ENCODE data around the gene SCAI.

SCAI gene

DNA sequence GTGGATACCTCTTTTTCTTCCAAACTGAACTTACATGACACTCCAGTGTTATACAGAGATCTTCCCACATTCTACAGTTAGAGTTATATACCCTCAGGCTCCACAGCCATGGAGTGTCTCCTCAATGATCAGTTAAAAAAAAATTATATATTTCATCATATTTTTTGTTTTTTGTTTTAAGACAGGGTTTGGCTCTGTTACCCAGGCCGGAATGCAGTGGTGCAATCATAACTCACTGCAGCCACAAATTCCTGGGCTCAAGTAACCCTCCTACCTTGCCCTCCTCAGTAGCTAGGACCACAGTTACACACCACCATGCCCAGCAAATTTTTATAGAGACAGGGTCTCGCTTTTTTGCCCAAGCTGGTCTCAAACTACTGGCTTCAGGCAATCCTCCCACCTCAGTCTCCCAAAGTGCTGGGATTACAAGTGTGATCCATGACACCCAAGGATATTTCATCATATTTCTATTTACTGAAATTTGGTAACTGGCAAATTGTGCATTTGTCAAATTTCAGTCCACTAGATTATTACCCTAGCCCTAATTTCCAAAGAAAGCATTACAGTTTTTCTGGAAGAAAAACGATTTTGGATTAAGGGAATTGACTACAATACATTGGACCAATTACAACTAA is 18.1 kb upstream of the SCAI start:
- TF ChIP-seq, protein P1, sequence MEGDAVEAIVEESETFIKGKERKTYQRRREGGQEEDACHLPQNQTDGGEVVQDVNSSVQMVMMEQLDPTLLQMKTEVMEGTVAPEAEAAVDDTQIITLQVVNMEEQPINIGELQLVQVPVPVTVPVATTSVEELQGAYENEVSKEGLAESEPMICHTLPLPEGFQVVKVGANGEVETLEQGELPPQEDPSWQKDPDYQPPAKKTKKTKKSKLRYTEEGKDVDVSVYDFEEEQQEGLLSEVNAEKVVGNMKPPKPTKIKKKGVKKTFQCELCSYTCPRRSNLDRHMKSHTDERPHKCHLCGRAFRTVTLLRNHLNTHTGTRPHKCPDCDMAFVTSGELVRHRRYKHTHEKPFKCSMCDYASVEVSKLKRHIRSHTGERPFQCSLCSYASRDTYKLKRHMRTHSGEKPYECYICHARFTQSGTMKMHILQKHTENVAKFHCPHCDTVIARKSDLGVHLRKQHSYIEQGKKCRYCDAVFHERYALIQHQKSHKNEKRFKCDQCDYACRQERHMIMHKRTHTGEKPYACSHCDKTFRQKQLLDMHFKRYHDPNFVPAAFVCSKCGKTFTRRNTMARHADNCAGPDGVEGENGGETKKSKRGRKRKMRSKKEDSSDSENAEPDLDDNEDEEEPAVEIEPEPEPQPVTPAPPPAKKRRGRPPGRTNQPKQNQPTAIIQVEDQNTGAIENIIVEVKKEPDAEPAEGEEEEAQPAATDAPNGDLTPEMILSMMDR (IDR thresholded peaks at IDR 0.05; ENCODE audit: control insufficient read depth, insufficient read depth, low read depth, low read length, missing control alignments): no peak
- no peak overlapping the region for H3K4me3 ChIP-seq (ENCODE audit: control insufficient read depth, low read depth, low read length)
- DNase-seq (ENCODE audit: low read depth): no peak

DNA sequence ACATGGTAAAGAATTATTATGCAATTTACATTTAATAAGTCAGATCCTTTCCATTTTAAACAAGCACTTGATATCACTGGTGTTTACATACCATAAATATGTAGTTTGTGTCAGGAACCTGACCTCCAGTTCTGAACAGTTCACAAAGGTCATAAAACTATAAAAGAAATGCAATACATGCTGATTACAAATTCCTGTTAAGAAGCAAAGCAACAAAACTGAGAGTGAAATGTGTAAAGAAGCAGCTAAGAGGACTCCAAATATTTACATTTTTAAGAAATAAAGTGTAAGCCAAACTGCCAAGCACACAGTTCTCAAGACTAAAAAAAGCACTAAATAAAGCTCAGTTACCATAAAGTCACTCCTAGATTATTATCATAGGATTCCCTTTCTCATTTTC is 17.4 kb upstream of the SCAI start:
- no peak overlapping the region for H3K4me3 ChIP-seq (ENCODE audit: control insufficient read depth, low read depth, low read length)
- no peak for DNase-seq (ENCODE audit: low read depth)
- TF ChIP-seq, protein P1 (IDR thresholded peaks at IDR 0.05; ENCODE audit: control insufficient read depth, insufficient read depth, low read depth, low read length, missing control alignments): no peak

DNA sequence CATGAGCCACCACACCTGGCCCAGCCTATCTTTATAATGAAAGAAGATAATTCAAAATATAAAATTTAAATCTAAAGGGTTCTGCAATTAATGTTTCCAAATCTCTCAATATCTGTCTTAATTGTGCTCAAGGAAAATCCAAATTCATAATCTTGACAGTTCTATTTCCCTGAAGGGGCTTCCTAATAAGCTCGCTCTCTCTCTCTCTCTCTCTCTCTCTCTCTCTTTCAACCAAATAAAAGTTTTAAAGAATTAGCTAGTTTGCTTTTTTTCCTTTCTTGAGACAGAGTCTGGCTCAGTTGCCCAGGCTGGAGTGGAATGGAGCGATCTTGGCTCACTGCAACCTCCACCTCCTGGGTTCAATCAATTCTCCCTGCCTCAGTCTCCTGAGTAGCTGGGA is 13.2 kb upstream of the SCAI start:
- no peak overlapping the region for H3K4me3 ChIP-seq (ENCODE audit: control insufficient read depth, low read depth, low read length)
- DNase-seq (ENCODE audit: low read depth): no peak
- TF ChIP-seq, protein P1 (IDR thresholded peaks at IDR 0.05; ENCODE audit: control insufficient read depth, insufficient read depth, low read depth, low read length, missing control alignments): no peak

DNA sequence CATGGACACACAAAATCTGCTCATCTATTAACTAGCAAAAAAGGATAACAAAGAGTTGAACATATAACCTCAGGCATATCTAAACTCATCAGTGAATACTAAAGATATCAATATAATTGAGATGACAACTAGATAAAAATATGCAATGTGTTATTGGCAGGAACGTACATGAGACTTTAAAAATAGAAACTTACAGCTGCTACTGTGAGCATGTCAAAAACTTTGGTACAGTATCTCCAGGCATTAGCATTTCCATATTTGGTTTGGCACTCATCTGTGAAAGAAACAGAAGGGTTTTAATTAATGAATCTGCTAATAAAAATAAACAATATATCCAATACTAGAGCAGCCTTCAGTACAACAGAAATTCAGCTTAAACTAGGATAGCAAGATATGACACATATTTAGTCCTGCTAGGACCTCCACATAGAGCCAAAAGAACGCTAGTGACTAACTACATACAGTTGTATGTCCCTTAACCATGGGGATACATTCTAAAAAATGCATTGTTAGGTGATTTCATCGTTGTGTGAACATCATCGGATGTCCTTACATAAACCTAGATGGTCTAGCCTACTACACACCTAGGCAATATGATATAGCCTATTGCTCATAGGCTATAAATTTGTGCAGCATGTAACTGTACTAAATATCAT is 10.5 kb upstream of the SCAI start:
- H3K4me3 ChIP-seq (ENCODE audit: control insufficient read depth, low read depth, low read length): no peak overlapping the region
- TF ChIP-seq, protein P1 (IDR thresholded peaks at IDR 0.05; ENCODE audit: control insufficient read depth, insufficient read depth, low read depth, low read length, missing control alignments): no peak
- DNase-seq (ENCODE audit: low read depth): no peak

DNA sequence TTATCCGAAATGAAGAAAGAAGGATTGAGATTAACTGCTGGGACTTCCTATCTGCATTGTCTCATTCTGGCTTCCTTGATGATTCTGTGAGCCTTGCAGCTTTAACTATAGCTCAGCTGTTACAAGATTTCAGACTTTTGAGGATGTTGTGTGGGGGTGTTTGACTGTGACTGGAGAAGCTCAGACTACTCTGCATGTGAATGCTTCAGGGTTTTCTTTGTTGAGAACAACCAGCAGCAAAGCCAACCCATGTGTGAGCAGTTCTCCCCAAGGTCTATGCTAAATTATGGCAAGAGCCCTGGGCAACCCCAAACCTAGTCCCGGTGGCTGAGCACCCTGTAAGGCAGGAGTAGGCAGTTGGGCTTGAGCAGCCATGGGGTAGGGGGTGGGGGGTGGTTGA is 8.4 kb upstream of the SCAI start:
- H3K4me3 ChIP-seq (ENCODE audit: control insufficient read depth, low read depth, low read length): no peak overlapping the region
- no peak for DNase-seq (ENCODE audit: low read depth)
- TF ChIP-seq, protein P1 (IDR thresholded peaks at IDR 0.05; ENCODE audit: control insufficient read depth, insufficient read depth, low read depth, low read length, missing control alignments): no peak

DNA sequence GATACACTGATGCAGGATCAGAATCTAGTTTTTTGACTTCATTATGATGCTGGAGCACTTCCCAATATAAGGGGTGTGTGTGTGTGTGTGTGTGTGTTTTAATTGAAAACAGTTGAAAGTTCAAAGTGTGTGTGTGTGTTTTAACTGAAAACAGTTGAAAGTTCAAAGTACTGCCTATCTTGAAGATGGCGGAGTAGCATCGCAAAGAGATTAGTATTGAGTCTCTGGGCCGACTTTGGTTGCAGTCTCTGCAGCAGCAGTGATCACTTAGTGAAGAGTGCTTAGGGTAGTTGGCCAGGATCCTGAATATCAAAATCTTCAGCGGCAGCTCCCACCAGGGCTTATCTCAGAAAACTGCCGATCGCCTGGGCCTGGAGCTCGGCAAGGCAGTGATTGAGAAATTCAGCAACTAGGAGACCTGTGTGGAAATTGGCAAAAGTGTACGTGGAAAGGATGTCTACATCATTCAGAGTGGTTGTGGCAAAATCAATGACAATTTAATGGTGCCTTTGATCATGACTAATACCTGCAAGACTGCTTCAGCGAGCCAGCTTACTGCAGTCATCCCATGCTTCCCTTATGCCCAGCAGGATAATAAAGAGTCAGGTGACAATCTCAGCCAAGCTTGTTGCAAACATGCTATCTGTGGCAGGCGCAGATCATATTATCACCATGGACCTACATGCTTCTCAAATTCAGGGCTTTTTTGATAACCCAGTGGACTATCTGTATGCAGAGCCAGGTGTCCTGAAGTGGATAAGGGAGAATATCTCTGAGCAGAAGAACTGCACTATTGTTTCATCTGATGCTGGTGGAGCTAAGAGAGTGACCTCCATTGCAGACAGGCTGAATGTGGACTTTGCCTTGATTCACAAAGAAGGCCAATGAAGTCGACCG is 7.3 kb upstream of the SCAI start:
- H3K4me3 ChIP-seq (ENCODE audit: control insufficient read depth, low read depth, low read length): no peak overlapping the region
- DNase-seq (ENCODE audit: low read depth): no peak
- TF ChIP-seq, protein P1 (IDR thresholded peaks at IDR 0.05; ENCODE audit: control insufficient read depth, insufficient read depth, low read depth, low read length, missing control alignments): no peak

Measured in AG09309 (cell line).